GM18526 (cell line): Measurements from ENCODE around the gene BID.

ENCODE experiments used
- POLR2A ChIP-seq: IDR thresholded peaks from 3 replicates; pipeline ENCODE4 v1.6.1; 2011; ENCODE audit not compliant: insufficient read length; ENCODE audit errors: extremely low read depth

BID gene

GRCh38 chr22:17780741-17781318, 6.6 kb upstream of the BID start:
- no peak for TF ChIP-seq POLR2A

DNA sequence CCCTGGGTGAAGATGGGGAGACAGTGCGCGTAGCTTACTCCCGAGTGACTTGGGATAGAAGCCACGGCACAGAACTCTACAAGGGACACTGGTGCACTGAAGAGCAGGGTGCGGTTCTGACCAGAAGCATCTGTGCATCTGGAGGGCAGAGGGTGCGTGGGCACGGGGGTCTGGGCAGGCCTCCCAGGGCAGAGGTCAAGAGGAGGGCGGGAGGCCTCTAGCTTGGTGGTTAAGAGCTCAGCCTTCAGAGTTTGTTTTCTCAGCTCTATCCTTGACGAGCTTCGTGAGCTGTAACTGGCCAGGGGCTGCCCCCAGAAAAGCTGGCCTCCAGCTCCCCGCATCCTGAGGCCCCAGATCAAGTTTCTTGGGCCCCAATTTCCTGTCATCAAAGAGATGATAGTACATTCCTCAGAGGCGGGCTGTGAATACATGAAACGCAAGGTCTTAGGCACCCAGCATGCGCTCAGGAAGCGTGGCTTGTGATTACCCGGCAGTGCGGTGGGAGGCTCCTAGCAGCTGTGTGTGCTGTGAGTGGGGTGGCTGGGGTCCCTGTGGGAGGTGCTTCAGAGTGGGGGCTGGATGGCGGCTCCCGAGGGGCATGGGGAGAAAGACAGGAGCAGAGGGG, 6.0 kb upstream of the BID start:
- no peak for TF ChIP-seq POLR2A

DNA sequence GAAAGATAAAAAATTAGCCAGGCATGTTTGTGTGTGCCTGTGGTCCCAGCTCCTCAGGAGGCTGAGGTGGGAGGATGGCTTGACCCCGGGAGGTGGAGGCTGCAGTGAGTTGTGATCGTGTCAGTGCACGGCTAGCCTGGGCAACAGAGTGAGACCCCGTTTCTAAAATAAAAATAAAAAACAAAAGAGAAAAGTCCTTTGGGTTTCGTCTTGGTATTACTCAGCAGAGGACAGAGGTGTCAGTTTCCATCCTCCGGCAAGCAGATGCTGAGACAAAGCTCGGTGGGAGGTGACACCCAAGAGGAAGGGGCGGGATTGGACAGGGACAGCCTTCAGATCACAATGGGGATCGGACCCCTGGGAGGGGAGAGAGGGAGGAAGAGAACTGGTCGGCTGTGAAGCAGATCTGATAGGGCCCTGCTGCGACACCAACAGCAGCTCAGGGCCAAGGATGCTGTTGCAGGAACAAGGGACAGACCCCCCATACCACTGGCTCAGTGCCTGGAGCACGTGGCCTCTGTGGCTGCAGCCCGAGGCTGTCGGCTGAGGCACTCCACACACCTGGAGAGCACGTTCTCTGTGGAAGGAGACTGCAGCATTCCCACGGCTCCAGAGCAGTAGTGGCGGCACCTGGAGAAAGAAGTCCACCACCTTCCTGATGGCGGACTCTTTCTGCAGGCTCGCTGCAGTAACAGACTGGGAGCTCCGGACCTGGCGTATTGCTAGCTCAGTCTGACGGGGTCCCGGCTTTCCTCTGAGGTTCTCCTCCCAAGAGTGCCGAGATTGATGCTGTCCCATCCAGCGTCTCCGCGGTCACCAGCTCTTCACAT, 5.2 kb upstream of the BID start:
- peak; percentile 55 for TF ChIP-seq POLR2A

DNA sequence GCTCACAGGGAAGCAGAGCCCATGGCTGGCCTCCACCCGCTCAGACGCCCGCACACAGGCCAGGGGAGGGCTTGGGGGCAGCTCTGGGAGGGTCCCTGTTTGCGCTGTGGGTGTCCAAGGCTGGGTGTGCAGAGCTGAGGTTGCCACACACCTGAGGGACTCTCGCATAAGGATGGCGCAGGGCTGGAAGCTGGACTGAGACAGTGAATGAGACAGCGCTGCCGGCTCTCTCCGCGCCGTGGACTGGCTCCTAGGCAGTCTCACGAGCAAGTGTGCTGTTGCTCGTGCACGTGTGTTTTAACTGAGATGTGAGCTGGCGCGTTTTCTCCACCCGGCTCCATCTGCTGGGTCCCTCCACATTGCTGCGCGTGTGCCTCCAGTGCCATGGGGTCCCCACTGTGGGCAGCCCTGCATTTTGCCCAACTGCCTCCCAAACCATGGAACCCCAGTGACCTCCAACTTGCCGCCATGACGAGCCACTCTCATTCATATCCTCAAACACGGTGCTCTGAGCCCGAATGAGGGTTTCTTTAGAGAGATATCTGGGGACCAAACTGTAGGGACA, 4.2 kb upstream of the BID start:
- TF ChIP-seq POLR2A: no peak

DNA sequence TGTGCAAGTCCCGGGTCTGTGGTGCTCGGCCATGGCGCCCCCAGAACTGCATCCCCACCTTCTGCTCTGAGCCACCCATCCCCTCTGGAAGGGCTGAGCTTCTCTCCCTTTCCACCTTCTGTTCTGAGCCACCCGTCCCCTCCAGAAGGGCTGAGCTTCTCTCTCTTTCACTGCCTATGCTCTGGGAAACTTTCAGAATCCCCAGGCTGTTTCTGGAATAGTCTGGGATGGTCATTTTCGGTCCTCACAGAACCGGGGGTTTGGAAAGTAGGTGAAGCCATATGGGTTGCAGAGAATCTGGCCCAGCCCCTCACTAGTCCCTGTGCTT, 3.4 kb upstream of the BID start:
- TF ChIP-seq POLR2A: no peak

DNA sequence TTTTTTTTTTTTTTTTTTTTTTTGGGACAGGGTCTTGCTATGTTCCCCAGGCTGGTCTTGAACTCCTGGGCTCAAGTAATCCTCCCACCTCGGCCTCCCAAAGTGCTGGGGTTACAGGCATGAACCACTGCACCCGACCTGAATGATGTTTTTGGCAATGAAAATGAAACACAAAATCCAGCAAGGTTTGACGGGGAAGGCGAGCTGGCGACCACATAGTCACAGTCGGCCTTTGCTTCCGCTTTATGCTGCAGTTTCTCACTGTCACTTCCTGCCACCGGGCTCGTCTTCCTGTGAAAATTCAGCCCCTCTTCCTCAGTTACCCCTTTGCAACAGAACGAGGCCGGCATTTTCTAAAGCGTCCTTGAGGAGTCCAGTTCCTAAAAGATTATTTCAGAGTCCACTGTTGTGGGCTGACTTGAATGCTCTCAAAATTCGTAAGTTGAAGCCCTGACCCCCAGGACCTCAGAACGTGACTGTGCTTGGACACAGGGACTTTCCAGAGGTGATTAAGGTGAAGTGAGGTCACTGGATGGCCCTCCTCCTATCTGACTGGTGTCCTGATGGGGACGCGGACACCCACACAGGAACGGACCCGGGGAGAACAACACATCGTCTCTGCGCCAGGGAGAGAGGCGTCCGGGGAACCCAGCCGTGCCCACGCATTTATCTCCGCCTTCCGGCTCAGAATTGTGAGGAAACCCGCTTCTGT, 2.9 kb upstream of the BID start:
- peak; percentile 67 for TF ChIP-seq POLR2A

- TF ChIP-seq POLR2A: no peak
Observed at GRCh38 chr22:17775781-17776465, 1.7 kb upstream of the BID start.

- no peak for TF ChIP-seq POLR2A
Observed at GRCh38 chr22:17774926-17775685, 837 bp upstream of the BID start.

DNA sequence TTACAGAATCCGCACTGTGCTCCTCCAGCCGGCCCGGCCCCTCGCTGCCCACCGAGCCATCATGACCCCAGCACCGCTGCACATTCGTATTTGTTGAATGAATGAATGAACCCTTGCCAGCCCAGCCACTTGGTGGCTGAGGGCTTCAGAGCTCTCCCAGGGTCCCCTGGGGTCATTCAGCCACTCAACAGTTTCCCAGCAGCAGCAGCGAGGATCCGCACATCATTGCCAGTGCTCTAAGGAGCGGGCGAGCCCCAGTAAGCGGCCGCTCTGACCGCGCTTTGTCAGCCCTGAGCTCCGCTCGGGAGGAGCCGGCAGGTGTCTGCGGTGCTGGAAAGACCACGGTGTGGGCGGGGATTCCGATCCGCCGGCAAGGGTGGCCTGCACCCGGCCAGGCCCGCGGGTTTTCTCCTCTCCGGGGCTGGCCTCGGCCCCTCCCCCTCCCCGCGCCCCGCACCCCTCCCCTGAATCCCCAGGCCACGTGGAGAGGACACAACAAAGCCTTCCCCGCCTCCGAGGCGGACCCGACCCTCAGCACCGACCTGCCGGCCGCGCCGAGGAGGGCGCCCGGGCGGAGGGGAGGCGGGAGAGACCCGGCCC, 563 bp downstream of the BID start:
- TF ChIP-seq POLR2A: peak; percentile 43

DNA sequence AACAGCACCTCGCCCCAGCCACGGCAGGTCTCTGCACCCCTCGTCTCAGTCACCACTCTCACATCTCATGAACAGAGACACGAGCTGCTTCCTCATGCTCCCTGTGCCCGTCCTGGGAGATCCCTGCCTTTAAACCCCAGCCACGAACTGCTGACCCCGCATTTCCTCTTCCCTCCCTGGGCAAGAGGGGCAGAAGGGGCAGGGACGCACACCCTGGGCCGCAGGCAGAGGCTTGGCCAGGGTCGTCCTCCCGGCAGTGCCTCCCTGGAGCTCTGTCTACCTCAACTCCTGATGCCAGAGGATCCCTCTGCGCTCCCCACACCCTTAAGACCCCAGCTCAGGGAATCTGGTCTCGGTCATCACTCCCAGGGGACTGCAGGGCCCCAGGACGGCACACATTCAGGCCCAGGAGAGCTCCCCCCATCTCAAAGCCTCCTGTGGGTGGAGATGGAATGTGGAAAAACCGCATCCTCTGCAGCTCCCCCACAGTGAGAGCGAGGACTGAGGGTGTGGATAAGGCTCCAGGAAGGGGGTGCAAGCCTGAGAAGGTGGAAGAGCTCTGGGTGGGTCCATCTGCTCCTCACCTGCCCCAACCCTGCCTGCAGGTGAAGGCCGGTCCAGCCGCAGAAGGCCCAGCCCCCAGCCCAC, 1.2 kb downstream of the BID start:
- no peak for TF ChIP-seq POLR2A

DNA sequence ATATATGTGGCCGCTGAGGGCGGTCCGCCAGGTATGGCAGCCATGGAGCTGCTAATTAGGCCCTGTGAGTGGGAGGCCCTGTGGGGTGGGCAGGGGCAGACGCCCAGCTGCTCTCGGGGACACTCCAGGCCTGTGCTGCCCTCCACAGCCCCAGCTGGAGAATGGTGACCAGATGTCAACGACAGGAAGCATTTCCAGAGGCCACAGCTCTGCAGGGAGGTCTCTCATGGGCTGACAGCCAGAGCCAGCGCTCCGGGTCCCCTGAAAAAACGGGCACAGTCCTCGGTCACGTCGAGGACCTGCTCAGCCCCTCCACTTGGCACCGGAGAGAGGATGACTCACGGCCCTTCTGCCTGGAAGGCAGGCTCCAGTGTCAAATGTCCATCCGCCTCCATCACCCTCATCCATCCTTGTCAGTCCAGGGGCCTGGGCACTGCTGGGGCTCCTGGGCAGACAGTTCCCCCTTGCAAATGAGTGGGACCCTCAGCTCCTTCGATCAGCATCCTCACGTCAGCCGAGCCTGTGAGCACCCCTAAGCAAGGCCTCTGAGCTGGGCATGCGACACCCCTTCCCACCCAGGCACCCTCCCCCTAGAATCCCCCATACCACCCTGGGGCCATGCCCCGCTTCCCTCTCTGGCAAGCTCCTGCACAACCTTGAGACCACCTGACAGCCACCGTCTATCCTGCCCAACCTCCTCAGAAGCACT, 1.9 kb downstream of the BID start:
- no peak for TF ChIP-seq POLR2A

DNA sequence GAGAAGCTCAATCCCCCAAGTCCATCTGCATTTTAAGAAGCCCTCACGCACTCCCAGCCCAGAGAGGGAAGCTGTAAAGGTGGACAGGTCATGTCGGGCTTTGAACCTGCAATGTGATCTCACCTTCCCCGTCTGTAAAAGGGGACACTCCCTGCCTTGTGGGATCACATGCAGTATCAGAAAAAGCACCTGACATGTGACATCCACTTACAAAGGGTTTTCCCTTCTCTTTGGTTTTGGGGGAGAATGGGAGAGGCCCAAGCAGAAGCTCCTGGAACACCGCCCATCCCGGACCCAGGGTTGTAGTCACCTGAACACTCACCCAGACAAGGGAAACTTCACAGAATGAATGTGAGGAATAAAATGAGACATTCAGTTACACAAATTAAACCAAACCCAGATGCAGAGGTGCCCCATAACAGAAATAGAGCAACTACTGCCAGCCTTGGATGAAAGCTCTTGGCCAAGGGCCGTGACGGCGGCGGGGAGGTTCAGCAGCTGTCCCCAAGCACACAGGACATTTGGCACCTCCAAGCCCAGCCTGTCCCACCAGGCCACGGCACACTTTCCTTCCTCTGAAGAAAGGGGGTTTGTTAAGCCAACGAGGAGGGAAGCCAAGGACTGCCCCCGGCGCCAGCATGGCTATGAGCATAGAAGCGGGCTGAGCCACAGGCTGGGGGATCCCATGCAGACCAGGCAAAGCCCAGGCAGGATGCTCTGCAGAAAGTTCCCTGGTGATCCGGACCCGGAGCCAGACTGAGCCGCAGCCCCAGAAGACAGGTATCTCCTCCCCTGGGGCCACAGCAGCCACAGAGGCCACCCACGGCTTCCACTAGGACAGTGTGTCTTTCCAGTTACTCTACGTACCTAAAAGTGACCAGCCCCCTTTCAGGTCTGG, 3.8 kb downstream of the BID start:
- no peak for TF ChIP-seq POLR2A

DNA sequence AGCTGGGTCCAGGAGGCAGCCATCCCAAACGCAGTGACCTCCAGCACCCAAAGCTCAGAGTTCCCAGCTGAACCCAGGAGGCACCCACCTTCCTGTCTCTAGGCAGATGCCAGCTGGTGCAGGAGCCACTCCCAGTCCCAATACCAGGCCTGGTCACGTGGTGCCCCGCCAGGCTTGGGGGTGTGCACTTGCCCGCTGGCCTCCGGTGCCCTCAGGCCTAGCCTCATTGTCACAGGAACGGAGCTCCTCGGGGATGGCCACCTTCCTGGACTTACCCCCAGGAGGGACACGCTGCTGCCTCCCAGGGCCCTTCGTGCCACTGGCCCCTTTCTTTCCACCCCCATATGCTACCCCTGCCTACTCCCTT, 4.6 kb downstream of the BID start:
- TF ChIP-seq POLR2A: no peak
